ENCODE results near the gene LRMDA. TPM values are rescaled to one million over a fixed set of nuclear protein-coding genes. Genes with fewer than 3 reads are reported as not detected.

The LRMDA gene
- total and polyA plus RNA-seq, 2 of the 8 experiments (the other 6 are each of a cell fraction or from before 2014, with no cell fraction given): 0.86 to 2.8 TPM

- H3K23me2 ChIP-seq (ENCODE audit: low read depth, low read length): no peaks in the 10 kb centered on the region
- no peak overlapping the region for H4K5ac ChIP-seq (ENCODE audit: insufficient read length, low read depth, low read length)
- H3K79me1 ChIP-seq (ENCODE audit: low read depth, low read length): no peaks in the 10 kb centered on the region
- no peak overlapping the region for H3K23ac ChIP-seq (ENCODE audit: insufficient read length)
- no peak overlapping the region for H3K14ac ChIP-seq (ENCODE audit: insufficient read length)
- FAIRE-seq (no peak), DNase-seq (ENCODE audit: low read depth in 1 of 2, low spot score in 2 of 2) (no peak)
- no peak overlapping the region for H3K56ac ChIP-seq (replicated peaks; ENCODE audit: insufficient read length, low read depth, low read length)
- H3K9me3 ChIP-seq (ENCODE audit: insufficient read depth in 2 of 2, low read depth in 1 of 2, low read length in 1 of 2): no peaks in the 10 kb centered on the region
- no peaks in the 10 kb centered on the region for H3K79me2 ChIP-seq (ENCODE audit: control insufficient read depth in 1 of 2, insufficient read depth in 2 of 2, low read length in 2 of 2)
- H3K36me3 ChIP-seq (ENCODE audit: control insufficient read depth in 2 of 4, insufficient read depth in 4 of 4, low read length in 3 of 4): no peaks in the 10 kb centered on the region
- H2BK120ac ChIP-seq (replicated peaks; ENCODE audit: low read depth, low read length): no peak overlapping the region
- WGBS, 2 experiments (ENCODE audit: extremely low coverage in 1 of 2, insufficient coverage in 1 of 2, insufficient read length in 1 of 2, insufficient replicate concordance in 2 of 2, low coverage in 1 of 2, low lambda C conversion rate in 2 of 2, missing lambda C conversion rate in 1 of 2): 57% methylated on average over 4 of the region's 4 CpGs; no CpG with 5 or more reads in 1 of the 2 experiments
- H2BK15ac ChIP-seq (ENCODE audit: low read length): no peak overlapping the region
- H2BK20ac ChIP-seq (ENCODE audit: low read length): no peak overlapping the region
- H3K18ac ChIP-seq (ENCODE audit: extremely low read depth, low read length): no peak overlapping the region
- ChIA-PET POLR2A (ENCODE audit: partially characterized antibody) (interaction anchor here (0.6 kb wide), 1 partner anchor 458 kb away, joined by 3 read pairs; no protein-coding TSS in a partner anchor), CTCF (ENCODE audit: partially characterized antibody) (interaction anchor here (0.5 to 1.2 kb wide), 4 partner anchors 8 to 412 kb away, joined by 3 read pairs; no protein-coding TSS in a partner anchor)
- peaks cover 0 to under 1% (median 0%) of the 10 kb centered on the region in 4 experiments; a peak in 1 of 7 replicates for H3K27me3 ChIP-seq (replicated peaks in 1 of 4; ENCODE audit: control insufficient read depth in 3 of 4, extremely low read depth in 1 of 4, insufficient read depth in 3 of 4, low read length in 3 of 4)
- H3K4ac ChIP-seq (replicated peaks; ENCODE audit: insufficient read length, low read depth, low read length): no peak overlapping the region
- no peak overlapping the region for H2BK12ac ChIP-seq (ENCODE audit: low read depth, low read length)
- no peak overlapping the region for H2AFZ ChIP-seq (ENCODE audit: low read length)
- no peak overlapping the region for H3K9ac ChIP-seq (replicated peaks in 1 of 4; ENCODE audit: extremely low read depth in 1 of 4, low read depth in 3 of 4, low read length in 3 of 4)
- peaks cover 1 to 22% (median 10%) of the 10 kb centered on the region in 4 experiments; a peak in 4 of 7 replicates for H3K4me1 ChIP-seq (replicated peaks in 1 of 4; ENCODE audit: control insufficient read depth in 3 of 4, insufficient read depth in 4 of 4, low read length in 3 of 4)
- no peaks in the 10 kb centered on the region for H4K20me1 ChIP-seq (replicated peaks in 1 of 2; ENCODE audit: control insufficient read depth in 1 of 2, insufficient read depth in 2 of 2, low read length in 2 of 2)
- H2AK5ac ChIP-seq (ENCODE audit: low read depth, low read length): no peak overlapping the region
- H2BK5ac ChIP-seq (ENCODE audit: low read depth, low read length): no peak overlapping the region
- H3K27ac ChIP-seq (ENCODE audit: low read depth, low read length): no peak overlapping the region
- no peak overlapping the region for H4K8ac ChIP-seq (ENCODE audit: extremely low read depth, insufficient read depth, low read length)
- H3K4me2 ChIP-seq (ENCODE audit: insufficient read depth in 1 of 2, low read depth in 2 of 2, low read length in 2 of 2): no peak overlapping the region
- no peak overlapping the region for H4K91ac ChIP-seq (replicated peaks; ENCODE audit: insufficient read length, low read length)
- H3K4me3 ChIP-seq (ENCODE audit: extremely low read depth in 1 of 4, insufficient read depth in 2 of 4, low read depth in 3 of 4, low read length in 4 of 4): no peak overlapping the region
- TF ChIP-seq POLR2A (IDR thresholded peaks at IDR 0.05; ENCODE audit: control extremely low read depth in 1 of 2, low read depth in 2 of 2, low read length in 2 of 2): no peak
These were observed 109.6 kb downstream of the LRMDA start for GRCh38 chr10:75540981-75541380.
